PC-3 (cell line): Measurements from ENCODE around the gene JAZF1.

Experiments used
- EZH2 ChIP-seq: fragments of 300-600 bp; sonication (generic); IDR thresholded peaks from one replicate; pipeline ENCODE4 v1.6.1; 2017; ENCODE audit warnings: antibody characterized with exemption, mild to moderate bottlenecking, low read length; ENCODE audit not compliant: unreplicated experiment
- EZH2phosphoT487 ChIP-seq: fragments of 300-600 bp; sonication (generic); IDR thresholded peaks from 2 replicates; pipeline ENCODE4 v1.6.1; 2018; ENCODE audit warnings: mild to moderate bottlenecking, antibody characterized with exemption, low read length, borderline replicate concordance
- TF ChIP-seq, protein P1 (sequence below): fragments of 300-600 bp; sonication (generic); conservative IDR thresholded peaks from 2 replicates; pipeline ENCODE4 v1.5.1; 2017; ENCODE audit warnings: antibody characterized with exemption, low read depth, mild to moderate bottlenecking, low read length

DNA sequence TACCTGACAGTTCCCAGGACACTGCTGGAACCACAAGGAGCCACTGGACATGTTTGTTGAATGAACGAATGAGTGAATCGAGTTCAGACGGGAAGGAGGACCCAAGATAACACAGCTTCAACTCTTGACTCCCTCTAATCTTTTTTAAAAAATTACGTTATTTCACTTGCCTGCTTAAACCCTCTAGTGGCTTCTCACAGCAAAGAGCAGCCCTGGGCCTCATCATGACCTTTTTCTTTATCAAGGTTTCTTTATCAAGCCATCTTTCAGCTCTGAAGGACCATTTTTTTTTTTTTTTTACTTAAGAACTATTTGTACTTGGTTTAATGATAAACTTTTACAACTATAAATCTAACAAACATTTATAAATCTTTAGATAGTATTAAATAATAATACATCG is 330.1 kb downstream of the JAZF1 start:
- no peak for TF ChIP-seq EZH2
- TF ChIP-seq, protein P1, sequence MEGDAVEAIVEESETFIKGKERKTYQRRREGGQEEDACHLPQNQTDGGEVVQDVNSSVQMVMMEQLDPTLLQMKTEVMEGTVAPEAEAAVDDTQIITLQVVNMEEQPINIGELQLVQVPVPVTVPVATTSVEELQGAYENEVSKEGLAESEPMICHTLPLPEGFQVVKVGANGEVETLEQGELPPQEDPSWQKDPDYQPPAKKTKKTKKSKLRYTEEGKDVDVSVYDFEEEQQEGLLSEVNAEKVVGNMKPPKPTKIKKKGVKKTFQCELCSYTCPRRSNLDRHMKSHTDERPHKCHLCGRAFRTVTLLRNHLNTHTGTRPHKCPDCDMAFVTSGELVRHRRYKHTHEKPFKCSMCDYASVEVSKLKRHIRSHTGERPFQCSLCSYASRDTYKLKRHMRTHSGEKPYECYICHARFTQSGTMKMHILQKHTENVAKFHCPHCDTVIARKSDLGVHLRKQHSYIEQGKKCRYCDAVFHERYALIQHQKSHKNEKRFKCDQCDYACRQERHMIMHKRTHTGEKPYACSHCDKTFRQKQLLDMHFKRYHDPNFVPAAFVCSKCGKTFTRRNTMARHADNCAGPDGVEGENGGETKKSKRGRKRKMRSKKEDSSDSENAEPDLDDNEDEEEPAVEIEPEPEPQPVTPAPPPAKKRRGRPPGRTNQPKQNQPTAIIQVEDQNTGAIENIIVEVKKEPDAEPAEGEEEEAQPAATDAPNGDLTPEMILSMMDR = no peak
- no peak for TF ChIP-seq EZH2phosphoT487
